A549 treated with RU486 at 1 μM for 4 hours (cell line): ENCODE results near the gene KDM5B. TPM values are rescaled to one million over a fixed set of nuclear protein-coding genes. Genes with fewer than 3 reads are reported as not detected.

Source experiments
- total RNA-seq: library from RNA; stranded (reverse); fragments of 200-300 nt; extraction: Qiagen RNA extraction; gene quantifications from 5 replicates; pipeline ENCODE4 v1.2.3, GENCODE V29; 2022; ENCODE audit warnings: low read depth

Gene KDM5B
- 13.1 to 17.1 TPM (median 16.3 TPM) in 5 replicates for total RNA-seq

GRCh38 chr1:202807926-202808757 lies at the start of gene KDM5B:
KDM5B (minus strand) TSS chr1:202808421; CDS start chr1:202808305, 116 bp downstream.

GRCh38 chr1:202810615-202811295 lies 2.5 kb upstream of the KDM5B start, which contains the start of gene PCAT6:
PCAT6 (plus strand) TSS chr1:202810954.

GRCh38 chr1:202710070-202711045 lies 97.9 kb downstream of the KDM5B start, which contains the start of gene SYT2:
SYT2 (minus strand) TSS chr1:202710454; CDS start chr1:202605772, 104,682 bp downstream.

Other genes with a start within 250 kb of the KDM5B start
- gene SYT2, start 98.0 kb downstream of the KDM5B start, total RNA-seq = 0.02 to 0.03 TPM (median 0.02 TPM) in 3 of 5 replicates, not detected in the others
- gene PCAT6, start 2.5 kb upstream of the KDM5B start, total RNA-seq = 2.8 to 4.5 TPM (median 3.1 TPM) in 5 replicates
- gene RABIF, start 80.7 kb upstream of the KDM5B start, total RNA-seq = 14.0 to 14.8 TPM (median 14.2 TPM) in 5 replicates
- gene KLHL12, start 118.8 kb upstream of the KDM5B start, total RNA-seq = 15.3 to 18.4 TPM (median 16.7 TPM) in 5 replicates
- 59.5 to 67.0 TPM (median 64.1 TPM) in 5 replicates for gene ADIPOR1, start 149.9 kb upstream of the KDM5B start, total RNA-seq
- gene CYB5R1, start 158.8 kb upstream of the KDM5B start, total RNA-seq = 21.2 to 22.9 TPM (median 21.5 TPM) in 5 replicates
- gene TMEM183A, start 199.0 kb upstream of the KDM5B start, total RNA-seq = 46.8 to 52.1 TPM (median 49.3 TPM) in 5 replicates
- gene PPFIA4, start 218.1 kb upstream of the KDM5B start, total RNA-seq = 0.19 to 0.67 TPM (median 0.51 TPM) in 5 replicates